ENCODE data around the gene EEF1A2.

EEF1A2 gene

DNA sequence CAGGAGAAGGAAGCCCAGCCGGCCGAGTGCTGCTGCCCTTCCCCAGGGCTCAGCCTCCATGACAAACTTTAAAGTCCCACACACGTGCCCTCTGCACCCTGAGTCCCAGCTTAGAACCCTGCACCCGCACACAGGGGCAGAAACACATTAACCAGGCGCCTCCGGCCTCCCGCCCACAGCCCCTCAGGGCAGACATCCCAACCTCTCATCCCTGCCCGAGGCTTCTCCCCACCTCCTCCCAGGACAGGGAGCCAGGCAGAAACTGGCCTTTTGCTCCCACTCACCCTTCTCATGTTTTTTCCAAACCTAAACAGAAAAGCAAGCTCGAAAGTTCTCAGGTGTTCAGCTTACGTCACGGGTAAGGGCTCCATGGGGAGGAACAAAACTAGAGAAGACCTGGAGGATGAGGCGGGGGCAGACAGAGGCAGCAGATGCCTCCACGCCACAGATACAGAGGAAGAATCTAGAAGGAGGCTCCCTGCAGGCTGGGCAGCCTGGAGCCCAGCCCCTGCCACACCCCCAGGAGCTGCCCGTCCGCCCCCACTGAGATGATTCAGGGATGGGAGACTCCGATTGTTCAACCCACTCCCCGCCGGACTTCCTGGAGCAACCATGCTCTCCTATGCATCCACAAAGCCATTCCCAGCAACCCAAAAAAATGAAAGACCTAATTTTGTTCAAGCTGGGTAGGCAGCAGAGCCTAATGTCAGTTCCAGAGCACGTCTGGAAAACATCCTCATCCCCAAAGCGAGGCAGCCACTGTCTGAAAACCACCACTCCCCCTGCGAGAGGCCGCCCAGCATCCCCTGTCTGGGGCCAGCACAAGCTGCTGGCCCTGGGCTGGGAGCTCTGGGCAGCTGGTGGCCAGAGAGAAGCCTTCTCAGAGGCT, 35.2 kb downstream of the EEF1A2 start:
- Histone ChIP-seq H2BK15ac (ENCODE audit: low read length) (no peak overlapping the region), H3K9me3 (replicated peaks in 1 of 2; ENCODE audit: control insufficient read depth in 2 of 2, insufficient read depth in 1 of 2, low read depth in 1 of 2, low read length in 2 of 2) (peaks cover 0 to 2% of the 10 kb centered on the region in 2 donors), H2AK5ac (ENCODE audit: low read depth, low read length) (peak overlapping the region; percentile 52), H3K27ac (replicated peaks; ENCODE audit: low read length) (no peak overlapping the region), H2AFZ (ENCODE audit: low read length) (no peak overlapping the region), H3K79me1 (ENCODE audit: low read depth, low read length) (peaks cover 42% of the 10 kb centered on the region), H3K4ac (ENCODE audit: low read length) (no peak overlapping the region), H3K23ac (ENCODE audit: low read depth, low read length, poor library complexity) (no peak overlapping the region), H3K4me2 (ENCODE audit: insufficient read depth, low read length, poor library complexity, severe bottlenecking) (no peak overlapping the region), H3K18ac (ENCODE audit: low read length) (peak overlapping the region; percentile 64), H2BK12ac (ENCODE audit: low read length) (no peak overlapping the region), H3K36me3 (replicated peaks in 1 of 2; ENCODE audit: control insufficient read depth in 2 of 2, insufficient read depth in 2 of 2, low read length in 2 of 2) (peaks cover 1 to 58% of the 10 kb centered on the region in 2 donors), H3K9ac (ENCODE audit: low read depth, low read length, poor library complexity) (no peak overlapping the region), H2BK5ac (ENCODE audit: low read length) (peak overlapping the region; percentile 39), H4K8ac (ENCODE audit: low read depth, low read length) (no peak overlapping the region), H3K4me1 (ENCODE audit: control insufficient read depth in 2 of 2, insufficient read depth in 1 of 2, low read depth in 1 of 2, low read length in 2 of 2) (peaks cover 6 to 33% of the 10 kb centered on the region in 2 donors), H4K91ac (ENCODE audit: low read depth, low read length, poor library complexity) (no peak overlapping the region), H2BK120ac (ENCODE audit: low read depth, low read length) (no peak overlapping the region), H3K14ac (ENCODE audit: low read length) (peak overlapping the region; percentile 47), H3K4me3 (ENCODE audit: low read length in 2 of 2) (no peak overlapping the region), H3K27me3 (ENCODE audit: control insufficient read depth in 3 of 3, insufficient read depth in 3 of 3, low read depth in 1 of 3, low read length in 3 of 3) (no peaks in the 10 kb centered on the region)
- no peak for DNase-seq (ENCODE audit: low spot score)
- WGBS, 2 donors (ENCODE audit: extremely low coverage in 2 of 2, insufficient read length in 2 of 2, insufficient replicate concordance in 1 of 2), result no CpG with 5 or more reads among the region's 22 CpGs

DNA sequence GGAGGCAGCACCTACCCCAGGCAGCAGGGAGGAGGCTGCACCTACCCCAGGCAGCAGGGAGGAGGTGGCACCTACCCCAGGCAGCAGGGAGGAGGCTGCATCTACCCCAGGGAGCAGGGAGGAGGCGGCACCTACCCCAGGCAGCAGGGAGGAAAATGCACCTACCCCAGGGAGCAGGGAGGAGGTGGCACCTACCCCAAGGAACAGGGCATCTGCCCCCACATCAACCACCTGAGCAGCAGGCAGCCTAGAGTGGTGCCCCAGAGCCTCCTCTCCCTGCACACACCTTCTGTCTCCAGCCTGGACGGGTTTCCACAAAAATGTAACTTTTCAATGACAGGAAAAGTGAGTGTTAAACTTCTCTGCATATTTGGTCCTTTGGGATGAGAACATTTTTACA, 36.6 kb downstream of the EEF1A2 start:
- Histone ChIP-seq H3K79me1 (ENCODE audit: low read depth, low read length) (peaks cover 41% of the 10 kb centered on the region), H4K91ac (ENCODE audit: low read depth, low read length, poor library complexity) (no peak overlapping the region), H2BK15ac (ENCODE audit: low read length) (no peak overlapping the region), H2AK5ac (ENCODE audit: low read depth, low read length) (no peak overlapping the region), H3K23ac (ENCODE audit: low read depth, low read length, poor library complexity) (peak overlapping the region; percentile 35), H3K14ac (ENCODE audit: low read length) (no peak overlapping the region), H2AFZ (ENCODE audit: low read length) (no peak overlapping the region), H3K4ac (ENCODE audit: low read length) (no peak overlapping the region), H3K27me3 (ENCODE audit: control insufficient read depth in 3 of 3, insufficient read depth in 3 of 3, low read depth in 1 of 3, low read length in 3 of 3) (no peaks in the 10 kb centered on the region), H3K9me3 (replicated peaks in 1 of 2; ENCODE audit: control insufficient read depth in 2 of 2, insufficient read depth in 1 of 2, low read depth in 1 of 2, low read length in 2 of 2) (peaks cover 0 to under 1% of the 10 kb centered on the region in 2 donors), H2BK12ac (ENCODE audit: low read length) (no peak overlapping the region), H3K9ac (ENCODE audit: low read depth, low read length, poor library complexity) (no peak overlapping the region), H2BK5ac (ENCODE audit: low read length) (no peak overlapping the region), H3K36me3 (replicated peaks in 1 of 2; ENCODE audit: control insufficient read depth in 2 of 2, insufficient read depth in 2 of 2, low read length in 2 of 2) (peaks cover 1 to 54% of the 10 kb centered on the region in 2 donors), H2BK120ac (ENCODE audit: low read depth, low read length) (no peak overlapping the region), H3K18ac (ENCODE audit: low read length) (no peak overlapping the region), H3K27ac (replicated peaks; ENCODE audit: low read length) (no peak overlapping the region), H4K8ac (ENCODE audit: low read depth, low read length) (no peak overlapping the region), H3K4me3 (ENCODE audit: low read length in 2 of 2) (no peak overlapping the region), H3K4me2 (ENCODE audit: insufficient read depth, low read length, poor library complexity, severe bottlenecking) (no peak overlapping the region), H3K4me1 (ENCODE audit: control insufficient read depth in 2 of 2, insufficient read depth in 1 of 2, low read depth in 1 of 2, low read length in 2 of 2) (peaks cover 6 to 33% of the 10 kb centered on the region in 2 donors)
- no peak for DNase-seq (ENCODE audit: low spot score)
- no CpG with 5 or more reads among the region's 2 CpGs for WGBS, 2 donors (ENCODE audit: extremely low coverage in 2 of 2, insufficient read length in 2 of 2, insufficient replicate concordance in 1 of 2)

DNA sequence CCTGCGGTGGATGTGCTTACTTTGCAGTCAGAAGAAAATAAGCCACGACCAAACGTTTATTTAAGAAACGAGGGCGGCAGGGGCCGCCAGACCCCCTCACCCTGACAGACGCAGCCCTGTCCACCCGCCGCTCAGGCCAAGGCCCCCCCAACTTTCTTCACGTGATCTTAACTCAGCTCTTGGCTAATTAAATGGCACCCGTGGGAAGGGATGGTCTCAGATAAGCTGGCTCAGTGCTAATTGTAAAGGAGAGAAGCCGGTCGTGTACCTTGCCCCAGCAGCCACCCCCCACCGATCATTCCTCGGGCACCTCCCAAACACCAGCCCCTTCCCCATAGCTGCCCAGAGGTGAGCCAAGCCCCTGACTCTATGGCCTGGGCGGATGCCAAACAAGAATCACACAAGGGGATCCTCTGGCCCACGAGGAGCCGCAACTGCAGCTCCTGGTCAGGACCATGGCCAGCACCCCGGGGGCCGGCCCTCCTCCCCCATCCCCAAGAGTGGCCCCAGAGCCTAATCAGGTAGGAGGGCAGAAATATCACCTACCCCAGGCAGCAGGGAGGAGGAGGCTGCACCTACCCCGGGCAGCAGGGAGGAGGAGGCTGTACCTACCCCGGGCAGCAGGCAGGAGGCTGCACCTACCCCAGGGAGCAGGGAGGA, 37.6 kb downstream of the EEF1A2 start:
- H4K91ac ChIP-seq (ENCODE audit: low read depth, low read length, poor library complexity), result no peak overlapping the region
- H2BK120ac ChIP-seq (ENCODE audit: low read depth, low read length), result no peak overlapping the region
- no peak overlapping the region for H2BK12ac ChIP-seq (ENCODE audit: low read length)
- no peak overlapping the region for H3K4me2 ChIP-seq (ENCODE audit: insufficient read depth, low read length, poor library complexity, severe bottlenecking)
- H2AK5ac ChIP-seq (ENCODE audit: low read depth, low read length), result no peak overlapping the region
- H3K9me3 ChIP-seq (replicated peaks in 1 of 2; ENCODE audit: control insufficient read depth in 2 of 2, insufficient read depth in 1 of 2, low read depth in 1 of 2, low read length in 2 of 2), result no peaks in the 10 kb centered on the region
- no peak overlapping the region for H2BK15ac ChIP-seq (ENCODE audit: low read length)
- no peak overlapping the region for H3K4ac ChIP-seq (ENCODE audit: low read length)
- WGBS, 2 donors (ENCODE audit: extremely low coverage in 2 of 2, insufficient read length in 2 of 2, insufficient replicate concordance in 1 of 2), result no CpG with 5 or more reads among the region's 22 CpGs
- H3K9ac ChIP-seq (ENCODE audit: low read depth, low read length, poor library complexity), result no peak overlapping the region
- no peaks in the 10 kb centered on the region for H3K27me3 ChIP-seq (ENCODE audit: control insufficient read depth in 3 of 3, insufficient read depth in 3 of 3, low read depth in 1 of 3, low read length in 3 of 3)
- no peak overlapping the region for H2BK5ac ChIP-seq (ENCODE audit: low read length)
- DNase-seq (ENCODE audit: low spot score), result no peak
- H3K14ac ChIP-seq (ENCODE audit: low read length), result no peak overlapping the region
- no peak overlapping the region for H3K4me3 ChIP-seq (ENCODE audit: low read length in 2 of 2)
- H3K4me1 ChIP-seq (ENCODE audit: control insufficient read depth in 2 of 2, insufficient read depth in 1 of 2, low read depth in 1 of 2, low read length in 2 of 2), result peaks cover 6 to 33% of the 10 kb centered on the region in 2 donors
- no peak overlapping the region for H3K27ac ChIP-seq (replicated peaks; ENCODE audit: low read length)
- H4K8ac ChIP-seq (ENCODE audit: low read depth, low read length), result no peak overlapping the region
- H3K36me3 ChIP-seq (replicated peaks in 1 of 2; ENCODE audit: control insufficient read depth in 2 of 2, insufficient read depth in 2 of 2, low read length in 2 of 2), result peaks cover 1 to 48% of the 10 kb centered on the region in 2 donors
- H3K23ac ChIP-seq (ENCODE audit: low read depth, low read length, poor library complexity), result peak overlapping the region; percentile 6
- H2AFZ ChIP-seq (ENCODE audit: low read length), result no peak overlapping the region
- H3K79me1 ChIP-seq (ENCODE audit: low read depth, low read length), result peaks cover 35% of the 10 kb centered on the region
- no peak overlapping the region for H3K18ac ChIP-seq (ENCODE audit: low read length)

DNA sequence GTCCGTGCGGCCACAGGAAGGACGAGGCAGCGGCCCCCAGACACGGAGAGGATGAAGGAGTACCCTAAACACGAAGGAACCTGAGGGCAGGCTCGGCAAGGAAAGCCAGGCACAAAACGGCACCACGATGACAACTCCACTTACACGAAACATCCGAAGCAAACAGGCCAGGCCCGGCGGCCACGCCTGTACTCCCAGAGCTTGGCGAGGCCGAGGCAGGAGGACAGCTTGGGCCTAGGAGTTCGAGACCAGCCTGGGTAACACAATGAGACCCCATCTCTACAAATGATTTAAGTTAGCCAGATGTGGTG, 39.9 kb downstream of the EEF1A2 start:
- Histone ChIP-seq H2BK12ac (ENCODE audit: low read length) (no peak overlapping the region), H2BK15ac (ENCODE audit: low read length) (no peak overlapping the region), H3K4ac (ENCODE audit: low read length) (no peak overlapping the region), H2AK5ac (ENCODE audit: low read depth, low read length) (no peak overlapping the region), H3K79me1 (ENCODE audit: low read depth, low read length) (peaks cover 44% of the 10 kb centered on the region), H3K14ac (ENCODE audit: low read length) (no peak overlapping the region), H3K23ac (ENCODE audit: low read depth, low read length, poor library complexity) (peak overlapping the region; percentile 93), H3K18ac (ENCODE audit: low read length) (no peak overlapping the region), H3K4me1 (ENCODE audit: control insufficient read depth in 2 of 2, insufficient read depth in 1 of 2, low read depth in 1 of 2, low read length in 2 of 2) (peaks cover 18 to 30% of the 10 kb centered on the region in 2 donors), H3K36me3 (replicated peaks in 1 of 2; ENCODE audit: control insufficient read depth in 2 of 2, insufficient read depth in 2 of 2, low read length in 2 of 2) (peaks cover 0 to 34% of the 10 kb centered on the region in 2 donors), H3K4me3 (ENCODE audit: low read length in 2 of 2) (no peak overlapping the region), H2AFZ (ENCODE audit: low read length) (no peak overlapping the region), H2BK120ac (ENCODE audit: low read depth, low read length) (no peak overlapping the region), H2BK5ac (ENCODE audit: low read length) (no peak overlapping the region), H3K27ac (replicated peaks; ENCODE audit: low read length) (no peak overlapping the region), H3K27me3 (ENCODE audit: control insufficient read depth in 3 of 3, insufficient read depth in 3 of 3, low read depth in 1 of 3, low read length in 3 of 3) (no peaks in the 10 kb centered on the region), H4K91ac (ENCODE audit: low read depth, low read length, poor library complexity) (no peak overlapping the region), H3K9me3 (replicated peaks in 1 of 2; ENCODE audit: control insufficient read depth in 2 of 2, insufficient read depth in 1 of 2, low read depth in 1 of 2, low read length in 2 of 2) (no peaks in the 10 kb centered on the region), H3K9ac (ENCODE audit: low read depth, low read length, poor library complexity) (no peak overlapping the region), H3K4me2 (ENCODE audit: insufficient read depth, low read length, poor library complexity, severe bottlenecking) (no peak overlapping the region), H4K8ac (ENCODE audit: low read depth, low read length) (peak overlapping the region; percentile 65)
- DNase-seq (ENCODE audit: low spot score), result no peak
- no CpG with 5 or more reads among the region's 17 CpGs for WGBS, 2 donors (ENCODE audit: extremely low coverage in 2 of 2, insufficient read length in 2 of 2, insufficient replicate concordance in 1 of 2)

All from neuronal stem cell (in vitro differentiated cells).